Upper lobe of left lung (tissue), 6 donors: Measurements from ENCODE around the gene CDKL2. TPM values are rescaled to one million over a fixed set of nuclear protein-coding genes. Genes with fewer than 3 reads are reported as not detected.
"Not testable (repeated sequence)": the region's sequence is repeated elsewhere in the genome, so short reads cannot be mapped to it uniquely, and the experiment has no call there.

Experiments
- ATAC-seq, 2 donors: fragments of 200-7000 bp; cut with Tn5 transposase; one replicate each; pipeline ENCODE4 v1.9.1; 2022; ENCODE audit warnings: mild to moderate bottlenecking in 2 of 2, moderate library complexity in 2 of 2; ENCODE audit not compliant: low FRiP score in 2 of 2
- DNase-seq, 2 donors: peaks; one replicate each; pipeline ENCODE4 v3.0.0-alpha.2; 2019 to 2020
- H3K27ac ChIP-seq, 4 donors: fragments of 200-600 bp; sonication (generic); one replicate each; pipeline ENCODE4 v1.5.1; 2016 to 2019
- H3K27me3 ChIP-seq, 4 donors: fragments of 200-600 bp; sonication (generic); one replicate each; pipeline ENCODE4 v1.5.1; 2017 to 2019
- H3K36me3 ChIP-seq, 4 donors: fragments of 200-600 bp; sonication (generic); one replicate each; pipeline ENCODE4 v1.5.1; 2016 to 2019
- H3K4me1 ChIP-seq, 4 donors: fragments of 200-600 bp; sonication (generic); one replicate each; pipeline ENCODE4 v1.5.1; 2018 to 2019
- H3K4me3 ChIP-seq, 4 donors: fragments of 200-600 bp; sonication (generic); one replicate each; pipeline ENCODE4 v1.5.1; 2017 to 2019; ENCODE audit warnings: mild to moderate bottlenecking in 2 of 4, moderate library complexity in 1 of 4
- H3K9me3 ChIP-seq, 4 donors: fragments of 200-600 bp; sonication (generic); one replicate each; pipeline ENCODE4 v1.5.1; 2018 to 2019
- CTCF ChIP-seq, 6 experiments: fragments of 450-650 bp in 4 of 6; fragments of 200-600 bp in 2 of 6; sonication (generic) in 2 of 6; IDR thresholded peaks; one replicate each; pipeline ENCODE4 v1.5.1; 2016 to 2019; ENCODE audit warnings: antibody characterized with exemption in 6 of 6
- EP300 ChIP-seq, 4 donors: sonication (generic); formaldehyde crosslinking; IDR thresholded peaks; one replicate each; pipeline ENCODE4 v1.5.1; 2017; ENCODE audit warnings: antibody characterized with exemption in 4 of 4, control low read depth in 2 of 4
- POLR2A ChIP-seq, 4 donors: fragments of 450-650 bp; IDR thresholded peaks; one replicate each; pipeline ENCODE4 v1.5.1; 2016 to 2017; ENCODE audit warnings: antibody characterized with exemption in 4 of 4, mild to moderate bottlenecking in 2 of 4
- POLR2AphosphoS5 ChIP-seq, 2 donors: sonication (generic); formaldehyde crosslinking; IDR thresholded peaks; one replicate each; pipeline ENCODE4 v1.5.1; 2017; ENCODE audit warnings: antibody characterized with exemption in 2 of 2
- WGBS, 2 donors: methylation state at CpG; one replicate each; pipeline ENCODE4 v1.1.5; 2017 to 2018; 5-methylcytosine and 5-hydroxymethylcytosine counted together
- total RNA-seq, 6 donors: library from RNA; depleted of rRNA in 4 of 6; stranded (reverse); fragments of >200 nt in 4 of 6; gene quantifications; one replicate each; pipeline versions ENCODE4 v1.1.0 to v1.2.1, GENCODE V29; 2016 to 2021
- donor health status: DM: no; HTN: no; CAD: no; lungs with moderate emphysema.
- donor health status: DM: no; HTN: yes; CAD: no; lungs with severe emphysema.

CDKL2 gene
- total RNA-seq, 6 donors from 2014 or later = 3.7 to 32.4 (median 17.0) TPM

GRCh38 chr4:75666299-75666698 is 36.0 kb upstream of the CDKL2 start:
- no peak overlapping the region for H3K4me3 ChIP-seq
- no peak for TF ChIP-seq POLR2A (IDR thresholded peaks at IDR 0.05)
- TF ChIP-seq CTCF (IDR thresholded peaks at IDR 0.05) = no peak
- TF ChIP-seq POLR2AphosphoS5 (IDR thresholded peaks at IDR 0.05) = no peak
- TF ChIP-seq EP300 (IDR thresholded peaks at IDR 0.05) = no peak
- no peak overlapping the region for H3K27ac ChIP-seq
- no peaks in the 10 kb centered on the region for H3K27me3 ChIP-seq
- no peaks in the 10 kb centered on the region for H3K9me3 ChIP-seq
- no peak for DNase-seq
- ATAC-seq = no peak
- H3K36me3 ChIP-seq = peaks cover 0 to 7% (median 4%) of the 10 kb centered on the region in 4 donors
- WGBS, 2 donors = 82 to 86% methylated on average over 4 of the region's 4 CpGs
- peaks cover 8 to 21% (median 12%) of the 10 kb centered on the region in 4 donors for H3K4me1 ChIP-seq

GRCh38 chr4:75664604-75665003 is 34.3 kb upstream of the CDKL2 start:
- ATAC-seq, H3K27me3 ChIP-seq, H3K9me3 ChIP-seq, H3K27ac ChIP-seq, H3K4me3 ChIP-seq, DNase-seq: not testable (repeated sequence)
- H3K36me3 ChIP-seq = peaks cover 0 to 18% (median 6%) of the 10 kb centered on the region in 4 donors
- 97 to 100% methylated on average over 3 of the region's 3 CpGs for WGBS, 2 donors
- peaks cover 4 to 18% (median 9%) of the 10 kb centered on the region in 4 donors for H3K4me1 ChIP-seq

- Histone ChIP-seq H3K4me3 (no peak overlapping the region), H3K27me3 (no peaks in the 10 kb centered on the region), H3K4me1 (peaks cover 4 to 15% (median 11%) of the 10 kb centered on the region in 4 donors), H3K9me3 (no peaks in the 10 kb centered on the region), H3K27ac (no peak overlapping the region), H3K36me3 (peaks cover 0 to 32% (median 10%) of the 10 kb centered on the region in 4 donors)
- TF ChIP-seq CTCF (IDR thresholded peaks at IDR 0.05) (no peak), POLR2AphosphoS5 (IDR thresholded peaks at IDR 0.05) (no peak), EP300 (IDR thresholded peaks at IDR 0.05) (no peak), POLR2A (IDR thresholded peaks at IDR 0.05) (no peak)
- ATAC-seq = no peak
- 95 to 100% methylated on average over 2 of the region's 2 CpGs for WGBS, 2 donors
- DNase-seq = no peak
Observed at GRCh38 chr4:75662626-75663025, 32.3 kb upstream of the CDKL2 start.

- peaks cover 2 to 51% (median 13%) of the 10 kb centered on the region in 4 donors for H3K36me3 ChIP-seq
- WGBS, 2 donors = 90 to 91% methylated on average over 2 of the region's 2 CpGs
- DNase-seq = no peak
- no peak for TF ChIP-seq CTCF (IDR thresholded peaks at IDR 0.05)
- TF ChIP-seq POLR2A (IDR thresholded peaks at IDR 0.05) = no peak
- no peak for TF ChIP-seq POLR2AphosphoS5 (IDR thresholded peaks at IDR 0.05)
- no peak overlapping the region for H3K4me3 ChIP-seq
- H3K9me3 ChIP-seq = no peaks in the 10 kb centered on the region
- no peak for ATAC-seq
- peaks cover 4 to 15% (median 11%) of the 10 kb centered on the region in 4 donors for H3K4me1 ChIP-seq
- no peaks in the 10 kb centered on the region for H3K27me3 ChIP-seq
- no peak overlapping the region for H3K27ac ChIP-seq
Observed at GRCh38 chr4:75660491-75660890, 30.2 kb upstream of the CDKL2 start.

GRCh38 chr4:75659512-75660031 is 29.2 kb upstream of the CDKL2 start:
- ATAC-seq (no peak), DNase-seq (no peak)
- peaks cover 4 to 17% (median 8%) of the 10 kb centered on the region in 4 donors for H3K4me1 ChIP-seq
- peaks cover 8 to 61% (median 18%) of the 10 kb centered on the region in 4 donors for H3K36me3 ChIP-seq
- H3K27ac ChIP-seq = no peak overlapping the region
- H3K4me3 ChIP-seq = no peak overlapping the region
- no peaks in the 10 kb centered on the region for H3K27me3 ChIP-seq
- H3K9me3 ChIP-seq = no peaks in the 10 kb centered on the region
- TF ChIP-seq POLR2AphosphoS5 (IDR thresholded peaks at IDR 0.05) = no peak
- no peak for TF ChIP-seq CTCF (IDR thresholded peaks at IDR 0.05)
- no peak for TF ChIP-seq EP300 (IDR thresholded peaks at IDR 0.05)
- TF ChIP-seq POLR2A (IDR thresholded peaks at IDR 0.05) = no peak
- 77 to 87% methylated on average over 1 of the region's 1 CpG for WGBS, 2 donors
